A375 (cell line): ENCODE measurements around the gene FOSB. TPM values are rescaled to one million over a fixed set of nuclear protein-coding genes. Genes with fewer than 3 reads are reported as not detected.

ENCODE experiments used
- small RNA-seq: library from RNA; depleted of rRNA; stranded (forward); fragments of <200 nt; gene quantifications from one replicate; pipeline ENCODE3, GENCODE V24; 2014
- total RNA-seq: library from RNA; depleted of rRNA; stranded (reverse); fragments of >200 nt; shearing (Covaris generic); gene quantifications from 2 replicates; pipeline ENCODE4 v1.2.3, GENCODE V29; 2014; rRNA removed

FOSB gene
- total RNA-seq: 34.9 and 45.0 TPM in 2 replicates

GRCh38 chr19:45467456-45468158 is at the start of gene FOSB:
Gene FOSB (plus strand): TSS chr19:45467996. CDS start chr19:45468587, 591 bp downstream.

GRCh38 chr19:45423589-45424190 is 44.1 kb upstream of the FOSB start, which contains the start of gene ERCC1:
Gene ERCC1 (minus strand): TSS chr19:45423917. CDS start chr19:45423374, 543 bp downstream.

GRCh38 chr19:45498411-45499195 is 30.8 kb downstream of the FOSB start, which contains the start of gene PPM1N:
Gene PPM1N (plus strand): TSS chr19:45498443. CDS start chr19:45498473, 30 bp downstream.

GRCh38 chr19:45506989-45507871 is 39.4 kb downstream of the FOSB start, which contains the start of gene VASP:
Gene VASP (plus strand): TSS chr19:45507479. CDS start chr19:45507772, 293 bp downstream.

Small RNAs within 50 kb of the gene (small RNA-seq; reads per million reads assigned to genes)
- not detected for gene MIR6088

Other genes with a start within 250 kb of the FOSB start
- gene EXOC3L2, start 222.6 kb upstream of the FOSB start, total RNA-seq: 0.53 and 0.72 TPM in 2 replicates
- gene MARK4, start 216.7 kb upstream of the FOSB start, total RNA-seq: 12.4 and 12.9 TPM in 2 replicates
- gene CKM, start 145.1 kb upstream of the FOSB start, total RNA-seq: not detected in 2 replicates
- 0.24 TPM in 1 of 2 replicates, not detected in the other for gene KLC3, start 127.2 kb upstream of the FOSB start, total RNA-seq
- 27.6 and 28.0 TPM in 2 replicates for gene ERCC2, start 97.4 kb upstream of the FOSB start, total RNA-seq
- gene PPP1R13L, start 62.9 kb upstream of the FOSB start, total RNA-seq: 1.6 and 3.7 TPM in 2 replicates
- 25.1 and 29.8 TPM in 2 replicates for gene POLR1G, start 61.4 kb upstream of the FOSB start, total RNA-seq
- 218 and 262 TPM in 2 replicates for gene ERCC1, start 44.1 kb upstream of the FOSB start, total RNA-seq
- 3.5 and 5.0 TPM in 2 replicates for gene RTN2, start 29.1 kb downstream of the FOSB start, total RNA-seq
- gene PPM1N, start 30.4 kb downstream of the FOSB start, total RNA-seq: 2.2 and 2.8 TPM in 2 replicates
- gene VASP, start 39.5 kb downstream of the FOSB start, total RNA-seq: 96.6 and 98.0 TPM in 2 replicates
- 7.5 and 9.9 TPM in 2 replicates for gene OPA3, start 116.8 kb downstream of the FOSB start, total RNA-seq
- gene GPR4, start 134.2 kb downstream of the FOSB start, total RNA-seq: 0.04 and 0.13 TPM in 2 replicates
- gene EML2, start 171.4 kb downstream of the FOSB start, total RNA-seq: 59.8 and 70.0 TPM in 2 replicates
- 0.03 and 1.2 TPM in 2 replicates for gene GIPR, start 200.2 kb downstream of the FOSB start, total RNA-seq
- gene SNRPD2, start 224.0 kb downstream of the FOSB start, total RNA-seq: 904 and 1,025 TPM in 2 replicates
- 15.0 and 18.7 TPM in 2 replicates for gene QPCTL, start 224.7 kb downstream of the FOSB start, total RNA-seq